ENCODE results near the gene GORASP1.

The GORASP1 gene

GRCh38 chr3:39127269-39127907 lies 20.0 kb upstream of the GORASP1 start:
- TF ChIP-seq CTCF (conservative IDR thresholded peaks at IDR 0.05) (no peak), ZFX (IDR thresholded peaks at IDR 0.05) (no peak)
- no peak overlapping the region for H3K27ac ChIP-seq

- H3K27ac ChIP-seq, result peak overlapping the region; percentile 48
- no peak for TF ChIP-seq ZFX (IDR thresholded peaks at IDR 0.05)
- TF ChIP-seq CTCF (conservative IDR thresholded peaks at IDR 0.05), result peak; percentile 54
These were observed 19.2 kb upstream of the GORASP1 start for GRCh38 chr3:39126532-39127071.

- H3K27ac ChIP-seq, result peak overlapping the region; percentile 48
- TF ChIP-seq CTCF (conservative IDR thresholded peaks at IDR 0.05) (no peak), ZFX (IDR thresholded peaks at IDR 0.05) (no peak)
These were observed 18.5 kb upstream of the GORASP1 start for GRCh38 chr3:39125841-39126500.

- peak overlapping the region; percentile 48 for H3K27ac ChIP-seq
- TF ChIP-seq CTCF (conservative IDR thresholded peaks at IDR 0.05) (peak; percentile 48), ZFX (IDR thresholded peaks at IDR 0.05) (no peak)
These were observed 17.7 kb upstream of the GORASP1 start for GRCh38 chr3:39124876-39125840.

GRCh38 chr3:39122813-39123212 lies 15.4 kb upstream of the GORASP1 start:
- TF ChIP-seq CTCF (conservative IDR thresholded peaks at IDR 0.05), result no peak
- TF ChIP-seq ZFX (IDR thresholded peaks at IDR 0.05), result no peak
- H3K27ac ChIP-seq, result no peak overlapping the region

GRCh38 chr3:39121621-39122020 lies 14.2 kb upstream of the GORASP1 start:
- no peak overlapping the region for H3K27ac ChIP-seq
- TF ChIP-seq ZFX (IDR thresholded peaks at IDR 0.05), result no peak
- no peak for TF ChIP-seq CTCF (conservative IDR thresholded peaks at IDR 0.05)

All from C4-2B (cell line).